HEK293 (cell line): ENCODE results near the gene S100A16.

Experiments
- CTCF ChIA-PET: fragments of 350-600 bp; formaldehyde crosslinking; extraction: SDS; loops from one replicate; lab custom pipeline; 2021; ENCODE audit warnings: antibody characterized with exemption; lab: Yijun Ruan, JAX
- POLR2A ChIA-PET: fragments of 300-600 bp; formaldehyde crosslinking; extraction: SDS; loops from one replicate; lab custom pipeline; 2020; ENCODE audit warnings: antibody characterized with exemption, inconsistent platforms; lab: Yijun Ruan, JAX
- H3K27ac ChIP-seq: fragments of 200-500 bp; sonication (Bioruptor generic); 2 replicates; pipeline ENCODE4 v1.5.1; 2014; ENCODE audit warnings: low read depth, low read length, control low read depth, inconsistent platforms; ENCODE audit errors: extremely low read depth
- H3K36me3 ChIP-seq, 2 experiments: fragments of 200-500 bp in 1 of 2; sonication (Bioruptor generic) in 1 of 2; 1 replicate in 1 of 2; 2 replicates in 1 of 2; pipeline ENCODE4 v1.5.1; 2014 to 2017; ENCODE audit warnings: inconsistent platforms in 2 of 2, low read length in 2 of 2; ENCODE audit not compliant: control insufficient read depth in 2 of 2, insufficient read depth in 1 of 2
- H3K4me1 ChIP-seq: fragments of 200-500 bp; sonication (Bioruptor generic); 2 replicates; pipeline ENCODE4 v1.5.1; 2014; ENCODE audit warnings: mild to moderate bottlenecking, low read length, inconsistent platforms; ENCODE audit not compliant: control insufficient read depth, insufficient read depth
- H3K4me3 ChIP-seq: 2 replicates; pipeline ENCODE4 v1.5.1; 2011; ENCODE audit warnings: low read depth, mild to moderate bottlenecking, control low read depth, low read length, moderate library complexity
- H3K9me3 ChIP-seq: fragments of 200-500 bp; sonication (Bioruptor generic); 2 replicates; pipeline ENCODE4 v1.5.1; 2014; ENCODE audit warnings: low read depth, low read length, inconsistent platforms; ENCODE audit not compliant: control insufficient read depth, insufficient read depth
- BCL11B ChIP-seq: fragments of 450-650 bp; formaldehyde crosslinking; IDR thresholded peaks from 2 replicates; pipeline ENCODE4 v1.5.1; 2016; ENCODE audit warnings: low read depth, missing biosample characterization, missing genetic modification characterization
- EGR2 ChIP-seq: fragments of 450-650 bp; formaldehyde crosslinking; IDR thresholded peaks from 2 replicates; pipeline ENCODE4 v1.5.1; 2016; ENCODE audit warnings: low read depth, missing biosample characterization, missing genetic modification characterization
- HOXA7 ChIP-seq: sonication (generic); formaldehyde crosslinking; IDR thresholded peaks from 2 replicates; pipeline ENCODE4 v1.8.1; 2022; ENCODE audit warnings: missing genetic modification reagents, borderline replicate concordance
- KLF10 ChIP-seq: fragments of 450-650 bp; IDR thresholded peaks from 2 replicates; pipeline ENCODE4 v1.5.1; 2018; ENCODE audit warnings: missing biosample characterization, mild to moderate bottlenecking, missing genetic modification characterization
- KLF17 ChIP-seq: fragments of 450-650 bp; formaldehyde crosslinking; IDR thresholded peaks from 2 replicates; pipeline ENCODE4 v1.5.1; 2016; ENCODE audit warnings: missing biosample characterization, missing genetic modification characterization
- MZF1 ChIP-seq: fragments of 450-650 bp; formaldehyde crosslinking; IDR thresholded peaks from 2 replicates; pipeline ENCODE4 v1.5.1; 2017; ENCODE audit warnings: missing biosample characterization, missing genetic modification characterization, borderline replicate concordance
- PATZ1 ChIP-seq: fragments of 450-650 bp; formaldehyde crosslinking; IDR thresholded peaks from 2 replicates; pipeline ENCODE4 v1.5.1; 2016; ENCODE audit warnings: missing biosample characterization, missing genetic modification characterization
- TRIM28 ChIP-seq: IDR thresholded peaks from 2 replicates; pipeline ENCODE4 v1.6.1; 2011; ENCODE audit warnings: low read length, control low read depth, borderline replicate concordance
- ZBTB1 ChIP-seq: fragments of 450-650 bp; formaldehyde crosslinking; IDR thresholded peaks from 2 replicates; pipeline ENCODE4 v1.5.1; 2016; ENCODE audit warnings: missing biosample characterization, missing genetic modification characterization
- ZBTB11 ChIP-seq: fragments of 450-650 bp; formaldehyde crosslinking; conservative IDR thresholded peaks from 2 replicates; pipeline ENCODE4 v1.5.1; 2016; ENCODE audit warnings: low read depth, missing biosample characterization, missing genetic modification characterization
- ZFHX2 ChIP-seq: fragments of 450-650 bp; formaldehyde crosslinking; conservative IDR thresholded peaks from 2 replicates; pipeline ENCODE4 v1.5.1; 2016; ENCODE audit warnings: missing biosample characterization, missing genetic modification characterization
- ZFP41 ChIP-seq: fragments of 450-650 bp; formaldehyde crosslinking; IDR thresholded peaks from 2 replicates; pipeline ENCODE4 v1.5.1; 2016; ENCODE audit warnings: missing biosample characterization, missing genetic modification characterization, borderline replicate concordance
- ZNF140 ChIP-seq: fragments of 450-650 bp; formaldehyde crosslinking; IDR thresholded peaks from 2 replicates; pipeline ENCODE4 v1.5.1; 2016; ENCODE audit warnings: missing biosample characterization, missing genetic modification characterization
- ZNF146 ChIP-seq: fragments of 450-650 bp; formaldehyde crosslinking; IDR thresholded peaks from 2 replicates; pipeline ENCODE4 v1.5.1; 2016; ENCODE audit warnings: missing biosample characterization, missing genetic modification characterization
- ZNF174 ChIP-seq: fragments of 450-650 bp; formaldehyde crosslinking; IDR thresholded peaks from 2 replicates; pipeline ENCODE4 v1.5.0; 2017; ENCODE audit warnings: missing biosample characterization, mild to moderate bottlenecking, missing genetic modification characterization
- ZNF184 ChIP-seq: fragments of 450-650 bp; IDR thresholded peaks from 2 replicates; pipeline ENCODE4 v1.5.1; 2018; ENCODE audit warnings: missing biosample characterization, mild to moderate bottlenecking, missing genetic modification characterization
- ZNF211 ChIP-seq: fragments of 450-650 bp; formaldehyde crosslinking; IDR thresholded peaks from 2 replicates; pipeline ENCODE4 v1.5.1; 2016; ENCODE audit warnings: low read depth, missing biosample characterization, missing genetic modification characterization
- ZNF324 ChIP-seq: fragments of 450-650 bp; formaldehyde crosslinking; IDR thresholded peaks from 2 replicates; pipeline ENCODE4 v1.5.1; 2016; ENCODE audit warnings: missing biosample characterization, missing genetic modification characterization
- ZNF426 ChIP-seq: fragments of 450-650 bp; formaldehyde crosslinking; IDR thresholded peaks from 2 replicates; pipeline ENCODE4 v1.5.1; 2017; ENCODE audit warnings: missing biosample characterization, missing genetic modification characterization, mild to moderate bottlenecking, inconsistent platforms, moderate library complexity
- ZNF514 ChIP-seq: fragments of 450-650 bp; formaldehyde crosslinking; IDR thresholded peaks from 2 replicates; pipeline ENCODE4 v1.5.1; 2016; ENCODE audit warnings: missing biosample characterization, missing genetic modification characterization
- ZNF521 ChIP-seq: fragments of 450-650 bp; formaldehyde crosslinking; IDR thresholded peaks from 2 replicates; pipeline ENCODE4 v1.5.1; 2017; ENCODE audit warnings: missing biosample characterization, mild to moderate bottlenecking, missing genetic modification characterization
- ZNF555 ChIP-seq: fragments of 450-650 bp; formaldehyde crosslinking; conservative IDR thresholded peaks from 2 replicates; pipeline ENCODE4 v1.5.1; 2017; ENCODE audit warnings: missing biosample characterization, mild to moderate bottlenecking, missing genetic modification characterization, inconsistent platforms
- ZNF692 ChIP-seq: fragments of 450-650 bp; formaldehyde crosslinking; IDR thresholded peaks from 2 replicates; pipeline ENCODE4 v1.5.1; 2016; ENCODE audit warnings: missing biosample characterization, missing genetic modification characterization
- ZNF785 ChIP-seq: fragments of 450-650 bp; formaldehyde crosslinking; IDR thresholded peaks from 2 replicates; pipeline ENCODE4 v1.5.1; 2016; ENCODE audit warnings: missing biosample characterization, missing genetic modification characterization
- ZNF792 ChIP-seq: fragments of 450-650 bp; formaldehyde crosslinking; IDR thresholded peaks from 2 replicates; pipeline ENCODE4 v1.5.1; 2016; ENCODE audit warnings: missing biosample characterization, missing genetic modification characterization
- ZXDB ChIP-seq: fragments of 450-650 bp; formaldehyde crosslinking; IDR thresholded peaks from 2 replicates; pipeline ENCODE4 v1.5.1; 2016; ENCODE audit warnings: missing biosample characterization, missing genetic modification characterization

The S100A16 gene

GRCh38 chr1:153610334-153610733 is 2.6 kb downstream of the S100A16 start:
- Histone ChIP-seq H3K36me3 (no peaks in the 10 kb centered on the region), H3K4me1 (no peaks in the 10 kb centered on the region), H3K9me3 (no peaks in the 10 kb centered on the region), H3K27ac (no peak overlapping the region), H3K4me3 (no peak overlapping the region)
- CTCF ChIA-PET, result interaction anchor here (1.2 to 1.3 kb wide), 2 partner anchors 12 to 17 kb away, joined by 3 read pairs; partner anchors contain the start of gene S100A13
- POLR2A ChIA-PET, result interaction anchor here (1.1 to 3.3 kb wide), 2 partner anchors 16 to 20 kb away, joined by 3 to 10 read pairs; partner anchors contain the start of gene S100A13
- TF ChIP-seq EGR2 (tag by site-specific recombination), result peak; percentile 4; the same call in 1 of the 2 replicates
- TF ChIP-seq ZBTB1, result no peak
- TF ChIP-seq ZBTB11 (tag by site-specific recombination), result peak; percentile 34; the same call in 1 of the 2 replicates
- no peak for TF ChIP-seq ZNF514 (tag by site-specific recombination)
- TF ChIP-seq KLF17 (tag by site-specific recombination), result peak; percentile 76; the same call in 1 of the 2 replicates

- CTCF ChIA-PET, result interaction anchor here (0.6 to 1.3 kb wide), 2 partner anchors 13 to 630 kb away, joined by 3 read pairs; no protein-coding TSS in a partner anchor
- no peaks in the 10 kb centered on the region for H3K4me1 ChIP-seq
- POLR2A ChIA-PET, result interaction anchor here (3.3 kb wide), 1 partner anchor 17 kb away, joined by 10 read pairs; the partner anchor contains the start of gene S100A13
Measured at GRCh38 chr1:153609585-153609907, 3.4 kb downstream of the S100A16 start.

GRCh38 chr1:153608742-153609584 is 4.0 kb downstream of the S100A16 start:
- Histone ChIP-seq H3K9me3 (no peaks in the 10 kb centered on the region), H3K4me1 (no peaks in the 10 kb centered on the region), H3K27ac (no peak overlapping the region), H3K4me3 (peak overlapping the region; percentile 16), H3K36me3 (no peaks in the 10 kb centered on the region)
- CTCF ChIA-PET, result interaction anchor here (0.5 to 2.8 kb wide), 4 partner anchors 13 to 629 kb away, joined by 3 to 16 read pairs (median 5); partner anchors contain the start of genes S100A1 and S100A13
- POLR2A ChIA-PET, result interaction anchor here (0.5 to 3.3 kb wide), 2 partner anchors 18 to 53 kb away, joined by 3 to 10 read pairs; partner anchors contain the start of gene S100A13
- TF ChIP-seq ZXDB (tag by site-specific recombination) (no peak), PATZ1 (tag by site-specific recombination) (no peak), BCL11B (tag by site-specific recombination) (no peak), ZNF324 (no peak), HOXA7 (no peak), ZFHX2 (tag by site-specific recombination) (peak; percentile 54), ZNF146 (no peak), ZNF692 (tag by site-specific recombination) (peak; percentile 49; the same call in 1 of the 2 replicates), MZF1 (tag by site-specific recombination) (no peak), ZNF184 (tag by site-specific recombination) (no peak), ZNF785 (no peak), ZNF521 (no peak), ZFP41 (tag by site-specific recombination) (no peak), ZNF426 (tag by site-specific recombination) (no peak), ZNF174 (no peak)

More at GRCh38 chr1:153609585-153609907, 3.4 kb downstream of the S100A16 start:
- TF ChIP-seq ZNF555 (tag by site-specific recombination), result no peak
- TF ChIP-seq ZNF211 (tag by site-specific recombination), result no peak
- no peak for TF ChIP-seq ZNF140 (tag by site-specific recombination)
- no peak for TF ChIP-seq ZNF792 (tag by site-specific recombination)
- TF ChIP-seq TRIM28, result no peak
- no peak for TF ChIP-seq KLF10 (tag by site-specific recombination)
- no peak overlapping the region for H3K4me3 ChIP-seq
- no peaks in the 10 kb centered on the region for H3K36me3 ChIP-seq
- no peak overlapping the region for H3K27ac ChIP-seq
- H3K9me3 ChIP-seq, result no peaks in the 10 kb centered on the region
